ENCODE results near the gene SLC22A5.

The SLC22A5 gene

GRCh38 chr5:132406144-132406783 lies 36.8 kb downstream of the SLC22A5 start:
- TF ChIP-seq SIN3A (IDR thresholded peaks at IDR 0.05; ENCODE audit: borderline replicate concordance, insufficient read depth, low read length) (no peak), POLR2AphosphoS5 (IDR thresholded peaks at IDR 0.05; ENCODE audit: low read depth, low read length) (no peak), FOXP2 (optimal IDR thresholded peaks at IDR 0.05; ENCODE audit: borderline replicate concordance, extremely low read depth, extremely low read length, insufficient read depth) (no peak), REST (IDR thresholded peaks at IDR 0.05; ENCODE audit: insufficient read depth in 1 of 2, low read depth in 2 of 2, low read length in 2 of 2) (no peak), TAF1 (IDR thresholded peaks at IDR 0.05; ENCODE audit: borderline replicate concordance, insufficient read depth, low read length) (no peak)

GRCh38 chr5:132407970-132408369 lies 38.5 kb downstream of the SLC22A5 start:
- TF ChIP-seq FOXP2 (optimal IDR thresholded peaks at IDR 0.05; ENCODE audit: borderline replicate concordance, extremely low read depth, extremely low read length, insufficient read depth) (no peak), TAF1 (IDR thresholded peaks at IDR 0.05; ENCODE audit: borderline replicate concordance, insufficient read depth, low read length) (no peak), SIN3A (IDR thresholded peaks at IDR 0.05; ENCODE audit: borderline replicate concordance, insufficient read depth, low read length) (no peak), REST (IDR thresholded peaks at IDR 0.05; ENCODE audit: insufficient read depth in 1 of 2, low read depth in 2 of 2, low read length in 2 of 2) (no peak), POLR2AphosphoS5 (IDR thresholded peaks at IDR 0.05; ENCODE audit: low read depth, low read length) (no peak)

- TF ChIP-seq FOXP2 (optimal IDR thresholded peaks at IDR 0.05; ENCODE audit: borderline replicate concordance, extremely low read depth, extremely low read length, insufficient read depth) (no peak), REST (IDR thresholded peaks at IDR 0.05; ENCODE audit: insufficient read depth in 1 of 2, low read depth in 2 of 2, low read length in 2 of 2) (no peak), POLR2AphosphoS5 (IDR thresholded peaks at IDR 0.05; ENCODE audit: low read depth, low read length) (no peak)
Observed at GRCh38 chr5:132408456-132408855, 38.9 kb downstream of the SLC22A5 start.

- no peak for TF ChIP-seq SIN3A (IDR thresholded peaks at IDR 0.05; ENCODE audit: borderline replicate concordance, insufficient read depth, low read length)
- no peak for TF ChIP-seq FOXP2 (optimal IDR thresholded peaks at IDR 0.05; ENCODE audit: borderline replicate concordance, extremely low read depth, extremely low read length, insufficient read depth)
- TF ChIP-seq POLR2AphosphoS5 (IDR thresholded peaks at IDR 0.05; ENCODE audit: low read depth, low read length), result no peak
- no peak for TF ChIP-seq TAF1 (IDR thresholded peaks at IDR 0.05; ENCODE audit: borderline replicate concordance, insufficient read depth, low read length)
- no peak for TF ChIP-seq REST (IDR thresholded peaks at IDR 0.05; ENCODE audit: insufficient read depth in 1 of 2, low read depth in 2 of 2, low read length in 2 of 2)
Observed at GRCh38 chr5:132408965-132409364, 39.5 kb downstream of the SLC22A5 start.
